K562 (cell line): ENCODE measurements around the gene CLEC3B. TPM values are rescaled to one million over a fixed set of nuclear protein-coding genes. Genes with fewer than 3 reads are reported as not detected.

Experiments used
- ARID1B ChIP-seq: fragments of 450-650 bp; IDR thresholded peaks from 2 replicates; pipeline ENCODE4 v1.6.1; 2016; ENCODE audit warnings: antibody characterized with exemption, mild to moderate bottlenecking, inconsistent platforms
- EP400 ChIP-seq: fragments of 450-650 bp; IDR thresholded peaks from 2 replicates; pipeline ENCODE4 v1.6.1; 2017; ENCODE audit warnings: antibody characterized with exemption, mild to moderate bottlenecking, moderate library complexity
- GTF2A2 ChIP-seq: IDR thresholded peaks from 2 replicates; pipeline ENCODE4 v1.6.1; 2016; ENCODE audit warnings: mild to moderate bottlenecking, missing genetic modification characterization, missing compliant biosample characterization
- HNRNPK ChIP-seq: fragments of 200-400 bp; formaldehyde crosslinking; IDR thresholded peaks from one replicate; pipeline ENCODE4 v1.6.1; 2018; ENCODE audit warnings: mild to moderate bottlenecking, low read depth, low read length; ENCODE audit not compliant: poor library complexity, severe bottlenecking
- MCM2 ChIP-seq: fragments of 450-650 bp; IDR thresholded peaks from 2 replicates; pipeline ENCODE4 v1.6.1; 2017; ENCODE audit warnings: low read depth, mild to moderate bottlenecking
- MTA3 ChIP-seq: fragments of 450-650 bp; formaldehyde crosslinking; IDR thresholded peaks from 2 replicates; pipeline ENCODE4 v1.6.1; 2017; ENCODE audit warnings: mild to moderate bottlenecking, borderline replicate concordance
- NEUROD1 ChIP-seq: fragments of 150-350 bp; IDR thresholded peaks from 2 replicates; pipeline ENCODE4 v1.6.1; 2014; ENCODE audit warnings: borderline replicate concordance, low read length, low read depth; ENCODE audit not compliant: partially characterized antibody
- TOE1 ChIP-seq, 2 experiments: fragments of 450-650 bp in 1 of 2; sonication (generic) in 1 of 2; formaldehyde crosslinking in 1 of 2; IDR thresholded peaks; 2 replicates each; pipeline versions ENCODE4 v1.7.1 to v1.8.0; 2016 to 2022; ENCODE audit warnings: borderline replicate concordance in 2 of 2, mild to moderate bottlenecking in 2 of 2, antibody characterized with exemption in 1 of 2, inconsistent platforms in 1 of 2, low read depth in 1 of 2, missing genetic modification reagents in 1 of 2, moderate library complexity in 1 of 2
- ZNF133 ChIP-seq: fragments of 250-450 bp; sonication (Bioruptor Pico); IDR thresholded peaks from 2 replicates; pipeline ENCODE4 v1.4.0; 2020; ENCODE audit warnings: mild to moderate bottlenecking
- ZNF274 ChIP-seq: IDR thresholded peaks from 2 replicates; pipeline ENCODE4 v1.6.1; 2011; ENCODE audit warnings: low read depth, mild to moderate bottlenecking, low read length, moderate library complexity, borderline replicate concordance
- ZNF584 ChIP-seq: fragments of 200-800 bp; sonication (Bioruptor generic); IDR thresholded peaks from 2 replicates; pipeline ENCODE4 v1.6.1; 2016; ENCODE audit warnings: low read depth, mild to moderate bottlenecking, missing genetic modification characterization, missing compliant biosample characterization
- polyA plus RNA-seq, 8 experiments: library from polyadenylated mRNA; depleted of rRNA in 4 of 8; stranded (reverse) in 5 of 8; unstranded in 3 of 8; fragments of >200 nt; fragmentation: Nextera tagmentation in 2 of 8; fragmentation: Illumina TruSeq in 1 of 8; extraction: Ambion mirVana in 2 of 8; extraction: Trizol in 1 of 8; gene quantifications; 2 replicates each; pipeline versions ENCODE4 v1.2.1 to v1.2.3, GENCODE V29; 2011 to 2014; ENCODE audit warnings: inconsistent platforms in 1 of 8, missing spikeins in 1 of 8
- total RNA-seq, 7 experiments: library from RNA; depleted of rRNA in 6 of 7; stranded (reverse); fragments of >200 nt in 6 of 7; fragmentation: Illumina TruSeq in 2 of 7; extraction: Trizol in 2 of 7; gene quantifications; 2 replicates each; pipeline versions ENCODE4 v1.2.1 to v1.2.3, GENCODE V29; 2011 to 2021; ENCODE audit warnings: low replicate concordance in 1 of 7
- TF ChIP-seq, protein P1 (sequence below): fragments of 200-600 bp; sonication (generic); IDR thresholded peaks from one replicate; pipeline ENCODE4 v1.6.1; 2012; ENCODE audit warnings: mild to moderate bottlenecking, low read depth, low read length, inconsistent platforms
- TF ChIP-seq, protein P2 (sequence below): sonication (generic); formaldehyde crosslinking; IDR thresholded peaks from 2 replicates; pipeline ENCODE4 v1.8.1; 2022; ENCODE audit warnings: missing genetic modification reagents
- TF ChIP-seq, protein P3 (sequence below): sonication (generic); formaldehyde crosslinking; IDR thresholded peaks from 2 replicates; pipeline ENCODE4 v1.9.0; 2022; ENCODE audit warnings: mild to moderate bottlenecking, missing genetic modification reagents

CLEC3B gene
- total and polyA plus RNA-seq, 9 of the 15 experiments (the other 6 are each of a cell fraction or from before 2014, with no cell fraction given) = not detected

DNA sequence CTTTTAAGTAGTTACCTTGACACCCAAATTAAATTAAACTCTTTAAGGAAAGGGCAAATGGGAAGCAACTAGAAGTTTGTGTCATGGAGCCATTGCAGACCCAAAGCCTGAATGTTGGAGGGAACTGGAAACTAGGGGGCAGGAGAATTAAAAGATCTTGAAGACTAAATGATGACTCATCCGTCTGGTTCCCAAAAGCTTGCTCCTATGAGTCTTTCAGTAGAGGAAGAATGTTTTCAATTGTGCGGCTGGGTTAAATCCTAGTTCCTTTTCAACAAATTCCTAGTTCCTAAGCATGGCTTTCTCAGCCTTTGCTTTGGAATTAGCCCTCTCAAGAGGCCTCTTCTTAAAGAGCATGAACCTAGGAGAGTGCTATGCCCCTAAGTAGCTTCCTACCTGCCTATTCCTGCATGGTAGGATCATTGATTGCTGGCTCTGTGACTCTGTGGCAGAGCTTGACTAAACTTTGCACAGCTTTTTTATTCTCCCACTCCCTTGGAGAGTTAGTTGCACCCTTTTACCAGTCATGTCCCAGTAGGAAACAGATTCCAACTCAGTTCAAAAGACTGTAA is 17.7 kb downstream of the CLEC3B start (continued):
- TF ChIP-seq, protein P1, sequence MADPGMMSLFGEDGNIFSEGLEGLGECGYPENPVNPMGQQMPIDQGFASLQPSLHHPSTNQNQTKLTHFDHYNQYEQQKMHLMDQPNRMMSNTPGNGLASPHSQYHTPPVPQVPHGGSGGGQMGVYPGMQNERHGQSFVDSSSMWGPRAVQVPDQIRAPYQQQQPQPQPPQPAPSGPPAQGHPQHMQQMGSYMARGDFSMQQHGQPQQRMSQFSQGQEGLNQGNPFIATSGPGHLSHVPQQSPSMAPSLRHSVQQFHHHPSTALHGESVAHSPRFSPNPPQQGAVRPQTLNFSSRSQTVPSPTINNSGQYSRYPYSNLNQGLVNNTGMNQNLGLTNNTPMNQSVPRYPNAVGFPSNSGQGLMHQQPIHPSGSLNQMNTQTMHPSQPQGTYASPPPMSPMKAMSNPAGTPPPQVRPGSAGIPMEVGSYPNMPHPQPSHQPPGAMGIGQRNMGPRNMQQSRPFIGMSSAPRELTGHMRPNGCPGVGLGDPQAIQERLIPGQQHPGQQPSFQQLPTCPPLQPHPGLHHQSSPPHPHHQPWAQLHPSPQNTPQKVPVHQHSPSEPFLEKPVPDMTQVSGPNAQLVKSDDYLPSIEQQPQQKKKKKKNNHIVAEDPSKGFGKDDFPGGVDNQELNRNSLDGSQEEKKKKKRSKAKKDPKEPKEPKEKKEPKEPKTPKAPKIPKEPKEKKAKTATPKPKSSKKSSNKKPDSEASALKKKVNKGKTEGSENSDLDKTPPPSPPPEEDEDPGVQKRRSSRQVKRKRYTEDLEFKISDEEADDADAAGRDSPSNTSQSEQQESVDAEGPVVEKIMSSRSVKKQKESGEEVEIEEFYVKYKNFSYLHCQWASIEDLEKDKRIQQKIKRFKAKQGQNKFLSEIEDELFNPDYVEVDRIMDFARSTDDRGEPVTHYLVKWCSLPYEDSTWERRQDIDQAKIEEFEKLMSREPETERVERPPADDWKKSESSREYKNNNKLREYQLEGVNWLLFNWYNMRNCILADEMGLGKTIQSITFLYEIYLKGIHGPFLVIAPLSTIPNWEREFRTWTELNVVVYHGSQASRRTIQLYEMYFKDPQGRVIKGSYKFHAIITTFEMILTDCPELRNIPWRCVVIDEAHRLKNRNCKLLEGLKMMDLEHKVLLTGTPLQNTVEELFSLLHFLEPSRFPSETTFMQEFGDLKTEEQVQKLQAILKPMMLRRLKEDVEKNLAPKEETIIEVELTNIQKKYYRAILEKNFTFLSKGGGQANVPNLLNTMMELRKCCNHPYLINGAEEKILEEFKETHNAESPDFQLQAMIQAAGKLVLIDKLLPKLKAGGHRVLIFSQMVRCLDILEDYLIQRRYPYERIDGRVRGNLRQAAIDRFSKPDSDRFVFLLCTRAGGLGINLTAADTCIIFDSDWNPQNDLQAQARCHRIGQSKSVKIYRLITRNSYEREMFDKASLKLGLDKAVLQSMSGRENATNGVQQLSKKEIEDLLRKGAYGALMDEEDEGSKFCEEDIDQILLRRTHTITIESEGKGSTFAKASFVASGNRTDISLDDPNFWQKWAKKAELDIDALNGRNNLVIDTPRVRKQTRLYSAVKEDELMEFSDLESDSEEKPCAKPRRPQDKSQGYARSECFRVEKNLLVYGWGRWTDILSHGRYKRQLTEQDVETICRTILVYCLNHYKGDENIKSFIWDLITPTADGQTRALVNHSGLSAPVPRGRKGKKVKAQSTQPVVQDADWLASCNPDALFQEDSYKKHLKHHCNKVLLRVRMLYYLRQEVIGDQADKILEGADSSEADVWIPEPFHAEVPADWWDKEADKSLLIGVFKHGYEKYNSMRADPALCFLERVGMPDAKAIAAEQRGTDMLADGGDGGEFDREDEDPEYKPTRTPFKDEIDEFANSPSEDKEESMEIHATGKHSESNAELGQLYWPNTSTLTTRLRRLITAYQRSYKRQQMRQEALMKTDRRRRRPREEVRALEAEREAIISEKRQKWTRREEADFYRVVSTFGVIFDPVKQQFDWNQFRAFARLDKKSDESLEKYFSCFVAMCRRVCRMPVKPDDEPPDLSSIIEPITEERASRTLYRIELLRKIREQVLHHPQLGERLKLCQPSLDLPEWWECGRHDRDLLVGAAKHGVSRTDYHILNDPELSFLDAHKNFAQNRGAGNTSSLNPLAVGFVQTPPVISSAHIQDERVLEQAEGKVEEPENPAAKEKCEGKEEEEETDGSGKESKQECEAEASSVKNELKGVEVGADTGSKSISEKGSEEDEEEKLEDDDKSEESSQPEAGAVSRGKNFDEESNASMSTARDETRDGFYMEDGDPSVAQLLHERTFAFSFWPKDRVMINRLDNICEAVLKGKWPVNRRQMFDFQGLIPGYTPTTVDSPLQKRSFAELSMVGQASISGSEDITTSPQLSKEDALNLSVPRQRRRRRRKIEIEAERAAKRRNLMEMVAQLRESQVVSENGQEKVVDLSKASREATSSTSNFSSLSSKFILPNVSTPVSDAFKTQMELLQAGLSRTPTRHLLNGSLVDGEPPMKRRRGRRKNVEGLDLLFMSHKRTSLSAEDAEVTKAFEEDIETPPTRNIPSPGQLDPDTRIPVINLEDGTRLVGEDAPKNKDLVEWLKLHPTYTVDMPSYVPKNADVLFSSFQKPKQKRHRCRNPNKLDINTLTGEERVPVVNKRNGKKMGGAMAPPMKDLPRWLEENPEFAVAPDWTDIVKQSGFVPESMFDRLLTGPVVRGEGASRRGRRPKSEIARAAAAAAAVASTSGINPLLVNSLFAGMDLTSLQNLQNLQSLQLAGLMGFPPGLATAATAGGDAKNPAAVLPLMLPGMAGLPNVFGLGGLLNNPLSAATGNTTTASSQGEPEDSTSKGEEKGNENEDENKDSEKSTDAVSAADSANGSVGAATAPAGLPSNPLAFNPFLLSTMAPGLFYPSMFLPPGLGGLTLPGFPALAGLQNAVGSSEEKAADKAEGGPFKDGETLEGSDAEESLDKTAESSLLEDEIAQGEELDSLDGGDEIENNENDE = no peak
- TF ChIP-seq TOE1 (IDR thresholded peaks at IDR 0.05; ENCODE audit: borderline replicate concordance) (no peak), TOE1 (CRISPR knock-in tag; IDR thresholded peaks at IDR 0.05; ENCODE audit: borderline replicate concordance, low read depth) (no peak), ZNF133 (CRISPR knock-in tag) (no peak), ZNF274 (no peak), ARID1B (peak; percentile 60), EP400 (no peak), MCM2 (no peak), HNRNPK (no peak), NEUROD1 (no peak), GTF2A2 (tag) (no peak), ZNF584 (peak; percentile 85), MTA3 (peak; percentile 27; the same call in 1 of the 2 replicates)
- TF ChIP-seq, protein P2, sequence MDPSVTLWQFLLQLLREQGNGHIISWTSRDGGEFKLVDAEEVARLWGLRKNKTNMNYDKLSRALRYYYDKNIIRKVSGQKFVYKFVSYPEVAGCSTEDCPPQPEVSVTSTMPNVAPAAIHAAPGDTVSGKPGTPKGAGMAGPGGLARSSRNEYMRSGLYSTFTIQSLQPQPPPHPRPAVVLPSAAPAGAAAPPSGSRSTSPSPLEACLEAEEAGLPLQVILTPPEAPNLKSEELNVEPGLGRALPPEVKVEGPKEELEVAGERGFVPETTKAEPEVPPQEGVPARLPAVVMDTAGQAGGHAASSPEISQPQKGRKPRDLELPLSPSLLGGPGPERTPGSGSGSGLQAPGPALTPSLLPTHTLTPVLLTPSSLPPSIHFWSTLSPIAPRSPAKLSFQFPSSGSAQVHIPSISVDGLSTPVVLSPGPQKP (CRISPR knock-in tag) = no peak
- TF ChIP-seq, protein P3, sequence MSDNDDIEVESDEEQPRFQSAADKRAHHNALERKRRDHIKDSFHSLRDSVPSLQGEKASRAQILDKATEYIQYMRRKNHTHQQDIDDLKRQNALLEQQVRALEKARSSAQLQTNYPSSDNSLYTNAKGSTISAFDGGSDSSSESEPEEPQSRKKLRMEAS = no peak
